Activated T-cell treated with anti-CD3 and anti-CD28 coated beads for 1 hour (primary cell): ENCODE results near the gene SCLT1.
"Not testable (repeated sequence)": the region's sequence is repeated elsewhere in the genome, so short reads cannot be mapped to it uniquely, and the experiment has no call there.

Source experiments
- DNase-seq: peaks from one replicate; pipeline ENCODE4 v3.0.0-alpha.2; 2020; ENCODE audit warnings: low read depth

Gene SCLT1

GRCh38 chr4:129093191-129093920, at the start of gene SCLT1:
Gene SCLT1, minus strand, starts transcription at chr4:129093539. Its CDS starts 436 bp downstream, at chr4:129093103.
- DNase-seq: peak; percentile 86

DNA sequence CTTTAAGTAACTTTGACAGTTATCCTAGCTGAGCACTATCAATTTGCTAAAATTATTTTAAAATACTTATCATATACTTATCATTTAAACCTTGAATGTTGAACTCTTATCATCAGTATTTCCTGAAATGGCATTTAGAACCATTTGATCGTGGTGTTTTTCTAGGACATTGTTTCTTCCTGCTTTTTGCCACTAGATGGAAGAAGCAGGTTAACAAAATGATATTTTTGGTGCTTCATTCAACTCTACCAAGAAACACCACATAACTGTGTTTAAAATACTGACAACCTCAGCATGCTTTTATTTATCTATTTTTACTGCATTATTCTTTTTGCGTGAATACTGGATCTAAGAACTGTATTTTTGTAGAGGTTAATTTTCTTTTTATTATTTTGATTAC, 47.2 kb upstream of the SCLT1 start:
- DNase-seq: no peak

DNA sequence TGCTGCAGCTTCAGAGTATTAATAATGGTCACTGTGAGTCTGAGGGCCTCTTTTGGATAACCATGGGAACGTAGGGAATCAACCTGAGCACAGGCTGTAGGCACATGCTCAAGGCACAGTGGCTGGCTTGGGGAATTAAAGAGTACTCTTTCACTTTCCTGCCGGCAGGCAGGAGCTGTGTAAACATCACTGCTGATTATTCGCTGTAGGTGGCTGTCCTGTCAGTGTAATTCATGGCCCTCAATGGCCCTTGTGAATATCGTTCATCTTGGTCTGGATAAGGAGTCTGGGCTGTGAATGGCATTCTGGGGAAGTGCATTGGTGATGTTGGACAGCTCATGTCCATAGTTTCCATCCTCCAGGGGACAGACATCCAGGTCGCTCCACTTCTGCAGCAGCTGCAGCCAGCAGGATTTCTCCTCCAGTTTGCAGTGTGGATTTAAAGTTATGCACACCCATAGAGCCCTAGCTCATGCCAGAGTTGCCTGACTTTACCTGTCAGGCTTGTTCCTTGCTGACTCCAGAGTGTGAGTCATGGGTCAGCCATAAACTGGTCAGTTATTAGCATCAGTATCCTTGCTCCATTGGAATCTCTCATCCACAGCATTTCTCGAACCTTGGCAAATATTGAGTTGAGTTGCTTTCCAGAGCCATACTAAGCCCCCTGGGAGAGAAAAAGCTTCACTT, 45.6 kb upstream of the SCLT1 start:
- DNase-seq: no peak

DNA sequence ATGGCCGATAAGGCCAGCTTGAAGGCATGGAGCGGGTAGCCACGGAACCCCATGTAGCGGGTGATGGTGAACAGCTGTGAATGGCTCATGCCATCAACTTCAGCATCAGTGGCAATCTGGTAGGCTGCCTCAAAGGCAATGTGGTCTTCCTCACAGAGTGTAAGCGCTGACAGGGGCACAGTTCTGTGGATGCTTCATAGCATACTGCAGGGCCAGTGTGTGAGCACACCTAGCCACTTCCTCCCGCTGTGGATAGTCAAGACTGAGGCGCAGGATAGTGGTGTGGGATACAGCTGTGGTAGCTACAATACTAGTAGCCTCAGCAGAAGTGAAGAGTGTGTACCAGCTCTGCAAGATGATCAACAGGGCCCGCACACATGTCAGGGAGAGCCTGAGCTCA, 43.1 kb upstream of the SCLT1 start:
- DNase-seq: no peak

DNA sequence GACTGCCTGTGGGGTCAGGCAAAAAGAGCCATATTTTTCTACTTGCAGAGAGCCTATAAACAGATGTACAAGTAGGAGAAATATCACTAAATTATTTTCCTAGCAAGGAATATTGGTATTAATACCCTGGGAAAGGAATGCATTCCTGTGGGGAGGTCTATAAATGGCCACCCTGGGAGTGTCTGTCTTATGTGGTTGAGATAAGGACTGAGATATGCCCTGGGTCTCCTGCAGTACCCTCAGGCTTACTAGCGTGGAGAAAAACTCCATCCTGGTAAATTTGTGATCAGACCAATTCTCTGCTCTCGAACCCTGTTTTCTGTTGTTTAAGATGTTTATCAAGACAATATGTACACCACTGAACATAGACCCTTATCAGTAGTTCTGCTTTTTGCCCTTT, 38.0 kb upstream of the SCLT1 start:
- DNase-seq: no peak

DNA sequence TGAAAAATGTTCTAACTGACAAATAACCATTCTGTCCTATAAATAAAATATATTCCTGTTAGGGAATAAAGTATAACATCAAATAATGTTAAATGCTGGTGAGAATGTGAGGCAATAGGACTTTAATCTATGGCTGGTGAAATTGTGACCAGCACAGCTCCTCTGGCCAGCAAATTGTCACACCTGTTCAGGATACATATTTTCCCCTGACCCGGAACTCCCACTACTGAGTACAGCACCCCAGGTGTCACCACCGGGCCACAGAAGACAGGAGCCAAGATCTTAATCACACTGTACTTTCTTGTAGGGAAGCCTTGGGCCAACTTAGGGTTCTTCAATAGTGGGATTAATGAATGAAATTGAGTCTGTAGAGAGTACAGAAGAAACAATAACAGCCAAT, 35.8 kb upstream of the SCLT1 start:
- DNase-seq: no peak

- not testable (repeated sequence) for DNase-seq
Observed at GRCh38 chr4:129126614-129127013, 33.3 kb upstream of the SCLT1 start.

GRCh38 chr4:129117705-129118104, 24.4 kb upstream of the SCLT1 start:
- no peak for DNase-seq

- no peak for DNase-seq
Observed at GRCh38 chr4:129113919-129114318, 20.6 kb upstream of the SCLT1 start.

- DNase-seq: no peak
Observed at GRCh38 chr4:129113434-129113833, 20.1 kb upstream of the SCLT1 start.

DNA sequence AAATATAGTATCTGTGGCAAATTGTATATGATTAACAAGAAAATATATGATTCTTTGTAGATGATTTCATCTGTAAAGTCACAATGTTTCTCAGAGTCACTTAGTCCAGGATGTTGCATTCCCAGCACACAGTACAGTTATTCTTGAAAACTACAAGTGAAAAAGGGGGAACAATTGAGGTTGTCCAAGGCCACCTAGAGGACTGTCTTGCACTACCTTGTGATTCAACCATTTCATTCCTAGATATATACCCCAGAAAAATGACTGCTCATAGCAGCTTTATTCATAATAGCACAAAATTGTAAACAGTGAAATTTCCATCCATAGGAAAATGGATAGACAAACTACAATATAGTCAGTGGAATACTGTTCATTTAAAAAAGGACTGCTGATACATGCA, 18.6 kb upstream of the SCLT1 start:
- no peak for DNase-seq

DNA sequence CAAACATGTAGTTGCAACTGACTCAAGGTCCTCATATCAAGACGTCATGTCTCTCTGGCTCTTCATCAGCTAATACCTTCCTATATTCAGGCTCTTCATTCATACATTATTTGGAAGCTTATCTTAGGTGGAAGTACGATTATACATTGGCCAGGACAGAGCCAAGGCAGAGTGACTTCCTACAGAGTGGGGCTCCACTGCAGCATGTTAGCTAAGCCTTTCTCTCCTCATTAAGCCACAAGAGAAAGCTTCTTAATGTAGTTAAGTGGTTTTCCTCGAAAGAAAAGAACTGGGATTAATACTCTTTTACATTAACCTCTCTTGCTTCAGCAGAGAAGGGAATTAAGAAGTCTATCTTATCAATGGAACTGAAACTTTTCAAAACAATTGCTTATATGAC, 17.6 kb upstream of the SCLT1 start:
- no peak for DNase-seq

GRCh38 chr4:129109965-129110824, 16.9 kb upstream of the SCLT1 start:
- DNase-seq: no peak

DNA sequence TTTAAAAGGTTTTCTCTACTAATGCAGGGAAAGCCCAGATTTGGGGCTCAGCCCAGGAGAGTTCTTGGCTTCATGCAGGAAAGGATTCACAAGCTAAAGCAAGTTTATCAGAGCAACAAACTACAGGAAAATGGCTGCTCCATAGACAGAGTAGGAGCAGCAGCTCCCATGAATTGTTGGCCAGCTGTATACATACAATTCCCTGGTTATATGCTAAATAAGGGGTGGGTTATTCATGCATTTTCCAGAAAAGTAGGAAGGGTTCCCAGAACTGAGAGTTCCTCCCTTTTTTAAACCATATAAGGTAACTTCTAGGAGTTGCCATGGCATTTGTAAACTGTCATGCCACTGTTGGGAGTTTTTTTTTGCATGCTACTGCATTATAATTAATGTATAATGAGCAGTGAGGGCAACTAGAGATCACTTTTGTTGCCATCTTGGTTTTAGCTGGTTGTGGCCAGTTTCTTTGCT, 5.2 kb upstream of the SCLT1 start:
- DNase-seq: no peak

- peak; percentile 45 for DNase-seq
Observed at GRCh38 chr4:129095811-129096454, 2.6 kb upstream of the SCLT1 start, which contains the start of gene C4orf33. Gene C4orf33, plus strand, starts transcription at chr4:129096152. Its CDS starts 6,459 bp downstream, at chr4:129102611.

- no peak for DNase-seq
Observed at GRCh38 chr4:129094347-129094746, 1.0 kb upstream of the SCLT1 start.

- DNase-seq: no peak
Observed at GRCh38 chr4:129092631-129093190, 628 bp downstream of the SCLT1 start.

- DNase-seq: no peak
Observed at GRCh38 chr4:129087516-129087915, 5.8 kb downstream of the SCLT1 start.

DNA sequence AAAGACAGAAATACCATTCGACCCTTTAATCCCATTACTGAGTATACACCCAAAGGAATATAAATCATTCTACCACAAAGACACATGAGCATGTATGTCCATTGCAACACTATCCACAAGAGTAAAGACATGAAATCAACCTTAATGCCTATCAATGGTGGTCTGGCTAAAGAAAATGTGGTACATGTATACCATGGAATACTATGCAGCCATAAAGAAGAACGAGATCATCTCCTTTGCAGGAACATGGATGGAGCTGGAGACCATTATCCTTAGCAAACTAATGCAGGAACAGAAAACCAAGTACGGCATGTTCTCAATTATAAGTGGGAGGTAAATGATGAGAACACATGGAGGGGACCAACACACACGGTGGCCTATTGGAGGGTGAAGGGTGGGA, 7.9 kb downstream of the SCLT1 start:
- no peak for DNase-seq

DNA sequence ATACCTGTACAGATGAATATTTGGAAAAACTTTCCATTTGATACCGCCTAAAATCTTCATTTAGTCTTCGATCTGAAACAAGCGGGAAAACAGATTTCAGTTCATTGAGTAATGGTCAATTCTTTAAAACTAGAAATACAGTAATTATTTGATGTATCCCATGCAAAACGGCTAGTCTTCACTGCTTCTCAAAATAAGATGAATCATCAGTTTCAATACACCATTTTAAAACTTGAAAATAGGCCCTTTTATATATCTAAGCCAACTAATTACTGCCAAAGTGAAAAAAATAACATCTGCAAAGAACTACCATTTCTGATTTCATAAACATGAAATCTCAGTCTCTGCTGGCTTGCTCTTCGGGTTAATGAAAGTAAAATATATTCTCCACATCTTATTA, 11.0 kb downstream of the SCLT1 start:
- no peak for DNase-seq

DNA sequence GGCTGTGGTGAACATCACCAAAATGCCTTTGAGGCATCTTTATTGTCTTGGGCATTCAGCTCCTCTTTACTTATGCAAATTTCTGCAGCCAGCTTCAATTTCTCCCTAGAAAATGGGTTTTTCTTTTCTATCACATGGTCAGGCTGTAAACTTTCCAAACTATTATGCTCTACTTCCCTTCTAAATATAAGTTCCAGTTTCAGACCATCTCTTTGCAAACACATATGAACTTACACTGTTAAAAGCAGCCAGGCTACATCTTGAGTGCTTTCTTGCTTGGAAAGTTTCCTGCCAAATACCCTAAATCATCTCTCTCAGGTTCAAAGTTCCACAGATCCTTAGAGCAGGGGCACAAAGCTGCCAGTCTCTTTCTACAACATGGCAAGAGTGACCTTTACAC, 13.2 kb downstream of the SCLT1 start:
- no peak for DNase-seq

DNA sequence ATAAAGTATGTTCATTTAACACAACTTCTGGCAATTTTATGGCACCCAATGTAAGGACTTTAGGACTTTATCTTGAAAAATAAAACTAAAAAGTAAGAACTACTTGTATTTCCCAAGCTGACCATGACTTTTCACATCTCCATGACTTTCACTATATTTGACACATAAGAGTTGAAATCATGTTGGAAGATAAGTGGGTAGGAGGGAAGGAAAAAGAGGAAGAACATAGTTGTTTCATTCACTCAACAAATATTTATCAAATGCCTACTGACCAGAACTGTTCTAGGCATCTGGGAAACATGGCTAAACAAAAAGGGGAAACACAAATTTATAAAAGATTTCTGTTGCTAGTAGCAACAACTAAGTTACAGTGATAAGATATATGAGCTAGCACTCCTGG, 16.0 kb downstream of the SCLT1 start:
- DNase-seq: no peak
